Neural cell (in vitro differentiated cells): ENCODE results near the gene PSMB7. TPM values are rescaled to one million over a fixed set of nuclear protein-coding genes. Genes with fewer than 3 reads are reported as not detected.

Experiments
- H2AFZ ChIP-seq: fragments of 200-600, 300-800 bp; sonication (generic), shearing (Covaris generic); 2 replicates; pipeline ENCODE4 v1.6.0; 2014; ENCODE audit warnings: low read depth, mild to moderate bottlenecking, antibody characterized with exemption, low read length, moderate library complexity
- H3F3A ChIP-seq: fragments of 200-600 bp; shearing (Covaris generic); 2 replicates; pipeline ENCODE4 v1.6.1; 2016; ENCODE audit warnings: mild to moderate bottlenecking, moderate library complexity, mixed read lengths, antibody characterized with exemption, low read length; ENCODE audit not compliant: insufficient read depth, poor library complexity, severe bottlenecking
- H3K27ac ChIP-seq: fragments of 200-600, 300-800 bp; sonication (generic), shearing (Covaris generic); 2 replicates; pipeline ENCODE4 v1.5.1; 2014; ENCODE audit warnings: mild to moderate bottlenecking, low read length, moderate library complexity
- H3K27me3 ChIP-seq: fragments of 300-800, 200-600 bp; sonication (generic), shearing (Covaris generic); 2 replicates; pipeline ENCODE4 v1.6.0; 2014; ENCODE audit warnings: mild to moderate bottlenecking, low read depth, low read length, moderate library complexity; ENCODE audit not compliant: insufficient read depth
- H3K36me3 ChIP-seq: fragments of 300-800, 200-600 bp; sonication (generic), shearing (Covaris generic); 2 replicates; pipeline ENCODE4 v1.5.1; 2014; ENCODE audit warnings: mild to moderate bottlenecking, antibody characterized with exemption, low read length, moderate library complexity; ENCODE audit not compliant: insufficient read depth
- H3K4me2 ChIP-seq: fragments of 300-800, 200-600 bp; sonication (generic), shearing (Covaris generic); 2 replicates; pipeline ENCODE4 v1.6.0; 2014; ENCODE audit warnings: mild to moderate bottlenecking, low read length
- H3K4me3 ChIP-seq: fragments of 300-800, 200-600 bp; sonication (generic), shearing (Covaris generic); 2 replicates; pipeline ENCODE4 v1.5.1; 2014; ENCODE audit warnings: mild to moderate bottlenecking, low read length, moderate library complexity
- H3K79me2 ChIP-seq: fragments of 200-600 bp; shearing (Covaris generic); replicated peaks from 2 replicates; pipeline ENCODE4 v1.6.0; 2014; ENCODE audit warnings: mild to moderate bottlenecking, low read length, moderate library complexity; ENCODE audit not compliant: insufficient read depth
- H3K9ac ChIP-seq: fragments of 300-800, 200-600 bp; sonication (generic), shearing (Covaris generic); 2 replicates; pipeline ENCODE4 v1.6.1; 2016; ENCODE audit warnings: mild to moderate bottlenecking, low read length, mixed read lengths
- H3K9me2 ChIP-seq: fragments of 200-600 bp; shearing (Covaris generic); 2 replicates; pipeline ENCODE4 v1.6.1; 2016; ENCODE audit warnings: mild to moderate bottlenecking, low read length, mixed read lengths; ENCODE audit not compliant: insufficient read depth
- H3K9me3 ChIP-seq: fragments of 200-600, 300-800 bp; sonication (generic), shearing (Covaris generic); 2 replicates; pipeline ENCODE4 v1.6.1; 2016; ENCODE audit warnings: mild to moderate bottlenecking, mixed run types, low read length, moderate library complexity, mixed read lengths
- H4K20me1 ChIP-seq: fragments of 200-600 bp; shearing (Covaris generic); 2 replicates; pipeline ENCODE4 v1.6.1; 2016; ENCODE audit warnings: mild to moderate bottlenecking, mixed run types; ENCODE audit not compliant: insufficient read depth
- CTCF ChIP-seq: fragments of 450-650 bp; IDR thresholded peaks from 2 replicates; pipeline ENCODE4 v1.5.1; 2014; ENCODE audit warnings: antibody characterized with exemption, mild to moderate bottlenecking, moderate library complexity; ENCODE audit not compliant: poor library complexity, severe bottlenecking
- EP300 ChIP-seq: fragments of 450-650 bp; conservative IDR thresholded peaks from 2 replicates; pipeline ENCODE4 v1.6.1; 2014; ENCODE audit warnings: antibody characterized with exemption, mild to moderate bottlenecking, moderate library complexity; ENCODE audit not compliant: poor library complexity, severe bottlenecking
- EZH2 ChIP-seq: fragments of 200-600, 300-800 bp; shearing (Covaris generic), sonication (generic); IDR thresholded peaks from 2 replicates; pipeline ENCODE4 v1.6.1; 2014; ENCODE audit warnings: antibody characterized with exemption, low read length, borderline replicate concordance, mild to moderate bottlenecking; ENCODE audit not compliant: insufficient read depth, poor library complexity, severe bottlenecking
- MXI1 ChIP-seq: fragments of 450-650 bp; conservative IDR thresholded peaks from 2 replicates; pipeline ENCODE4 v1.6.1; 2014; ENCODE audit warnings: antibody characterized with exemption, mild to moderate bottlenecking; ENCODE audit not compliant: poor library complexity, severe bottlenecking
- POLR2AphosphoS5 ChIP-seq: IDR thresholded peaks from 2 replicates; pipeline ENCODE4 v1.6.1; 2012
- RAD21 ChIP-seq: fragments of 450-650 bp; conservative IDR thresholded peaks from 2 replicates; pipeline ENCODE4 v1.6.1; 2014; ENCODE audit warnings: antibody characterized with exemption, mild to moderate bottlenecking, moderate library complexity
- REST ChIP-seq: IDR thresholded peaks from 2 replicates; pipeline ENCODE4 v1.6.1; 2012; ENCODE audit warnings: borderline replicate concordance
- SMC3 ChIP-seq: fragments of 450-650 bp; conservative IDR thresholded peaks from 2 replicates; pipeline ENCODE4 v1.6.1; 2014; ENCODE audit warnings: antibody characterized with exemption, mild to moderate bottlenecking, moderate library complexity; ENCODE audit not compliant: poor library complexity
- TAF1 ChIP-seq: IDR thresholded peaks from 2 replicates; pipeline ENCODE4 v1.6.1; 2012; ENCODE audit warnings: low read depth
- polyA plus RNA-seq: library from polyadenylated mRNA; depleted of rRNA; stranded (reverse); fragments of >200 nt; gene quantifications from 2 replicates; pipeline ENCODE4 v1.2.3, GENCODE V29; 2014

Gene PSMB7
- polyA plus RNA-seq, 1 donor from 2014 or later, result 363 TPM

GRCh38 chr9:124307379-124308030 lies 107.7 kb downstream of the PSMB7 start:
- no peak overlapping the region for H3K4me2 ChIP-seq
- no peaks in the 10 kb centered on the region for H3K79me2 ChIP-seq
- TF ChIP-seq REST (no peak), EP300 (no peak), MXI1 (no peak), CTCF (no peak), EZH2 (no peak), TAF1 (no peak)
- no peak overlapping the region for H2AFZ ChIP-seq
- no peaks in the 10 kb centered on the region for H4K20me1 ChIP-seq
- H3K36me3 ChIP-seq, result no peaks in the 10 kb centered on the region
- H3K9ac ChIP-seq, result no peak overlapping the region
- H3K27me3 ChIP-seq, result no peaks in the 10 kb centered on the region
- H3F3A ChIP-seq, result no peaks in the 10 kb centered on the region
- no peaks in the 10 kb centered on the region for H3K9me3 ChIP-seq
- no peaks in the 10 kb centered on the region for H3K9me2 ChIP-seq
- H3K4me3 ChIP-seq, result no peak overlapping the region
- H3K27ac ChIP-seq, result no peak overlapping the region

- H2AFZ ChIP-seq, result no peak overlapping the region
- no peaks in the 10 kb centered on the region for H3K79me2 ChIP-seq
- H3F3A ChIP-seq, result no peaks in the 10 kb centered on the region
- H3K4me3 ChIP-seq, result no peak overlapping the region
- no peaks in the 10 kb centered on the region for H3K27me3 ChIP-seq
- TF ChIP-seq CTCF, result no peak
- TF ChIP-seq EZH2, result no peak
- no peak for TF ChIP-seq SMC3
- no peak for TF ChIP-seq EP300
- no peak for TF ChIP-seq POLR2AphosphoS5
- no peak for TF ChIP-seq TAF1
- TF ChIP-seq REST, result no peak
- no peak for TF ChIP-seq RAD21
- no peak for TF ChIP-seq MXI1
- no peak overlapping the region for H3K4me2 ChIP-seq
- no peak overlapping the region for H3K27ac ChIP-seq
- no peak overlapping the region for H3K9ac ChIP-seq
- H3K9me3 ChIP-seq, result no peaks in the 10 kb centered on the region
- H3K9me2 ChIP-seq, result no peaks in the 10 kb centered on the region
- no peaks in the 10 kb centered on the region for H4K20me1 ChIP-seq
- no peaks in the 10 kb centered on the region for H3K36me3 ChIP-seq
Measured at GRCh38 chr9:124306098-124306735, 109.0 kb downstream of the PSMB7 start.
